Gastrocnemius medialis (tissue), 4 donors: Measurements from ENCODE around the gene CACNB1. TPM values are rescaled to one million over a fixed set of nuclear protein-coding genes. Genes with fewer than 3 reads are reported as not detected.

Experiments
- ATAC-seq, 2 donors: fragments of 150-250 bp; one replicate each; pipeline ENCODE4 v1.9.1; 2016
- DNase-seq, 2 donors: peaks; one replicate each; pipeline ENCODE4 v3.0.0-alpha.2; 2019
- H3K27ac ChIP-seq, 4 donors: fragments of 200-600 bp; sonication (generic); 1 replicate in 1 of 4; 2 replicates in 3 of 4; pipeline ENCODE4 v1.5.1; 2016 to 2018; ENCODE audit warnings: mild to moderate bottlenecking in 2 of 4, moderate library complexity in 1 of 4
- H3K27me3 ChIP-seq, 3 donors: fragments of 200-600 bp; sonication (generic) in 2 of 3; 1 replicate in 1 of 3; 2 replicates in 2 of 3; pipeline versions ENCODE4 v1.5.1 to v1.6.0; 2016 to 2019; ENCODE audit warnings: mild to moderate bottlenecking in 1 of 3, moderate library complexity in 1 of 3
- H3K36me3 ChIP-seq, 2 donors: fragments of 200-600 bp; sonication (generic) in 1 of 2; one replicate each; pipeline ENCODE4 v1.5.1; 2017 to 2018
- H3K4me1 ChIP-seq, 2 donors: fragments of 200-600 bp; sonication (generic) in 1 of 2; one replicate each; pipeline ENCODE4 v1.5.1; 2016 to 2017; ENCODE audit warnings: mild to moderate bottlenecking in 2 of 2
- H3K4me3 ChIP-seq, 4 donors: fragments of 200-600 bp; sonication (generic) in 3 of 4; 1 replicate in 1 of 4; 2 replicates in 3 of 4; pipeline ENCODE4 v1.5.1; 2016 to 2019; ENCODE audit warnings: mild to moderate bottlenecking in 2 of 4
- H3K9me3 ChIP-seq, 3 donors: fragments of 200-600 bp; sonication (generic) in 2 of 3; 1 replicate in 1 of 3; 2 replicates in 2 of 3; pipeline ENCODE4 v1.5.1; 2016 to 2019
- CTCF ChIP-seq, 5 experiments: fragments of 450-650 bp in 3 of 5; fragments of 200-600 bp in 2 of 5; sonication (generic) in 2 of 5; IDR thresholded peaks in 4 of 5; conservative IDR thresholded peaks in 1 of 5; 1 replicate in 4 of 5; 2 replicates in 1 of 5; pipeline ENCODE4 v1.5.1; 2016 to 2019; ENCODE audit warnings: antibody characterized with exemption in 5 of 5, mild to moderate bottlenecking in 3 of 5, moderate library complexity in 3 of 5
- POLR2A ChIP-seq, 2 donors: fragments of 450-650 bp; IDR thresholded peaks; one replicate each; pipeline ENCODE4 v1.6.1; 2017; ENCODE audit warnings: antibody characterized with exemption in 2 of 2, mild to moderate bottlenecking in 2 of 2, moderate library complexity in 2 of 2
- in situ Hi-C, 4 donors: fragments of 200-750 bp; cut with MboI; loops; one replicate each; pipeline versions ENCODE4 v1.15.0 to v1.8.0; 2017; ENCODE audit warnings: low sequenced_read_pairs in 4 of 4
- intact Hi-C: fragments of 100-400 bp; cut with DNase I; formaldehyde crosslinking; loops from one replicate; pipeline ENCODE4 v1.15.1; 2023; ENCODE audit warnings: low total_unique reads
- total RNA-seq, 4 donors: library from RNA; depleted of rRNA; stranded (reverse); fragments of >200 nt; gene quantifications; one replicate each; pipeline versions ENCODE4 v1.1.0 to v1.2.3, GENCODE V29; 2016

The CACNB1 gene
- total RNA-seq, 4 donors from 2014 or later: 236 to 432 (median 340) TPM

- Histone ChIP-seq H3K27ac (peak overlapping the region in 1 of 4 donors; percentile 43), H3K4me1 (peaks cover 0 to under 1% of the 10 kb centered on the region in 2 donors)
These were observed 57.9 kb downstream of the CACNB1 start for GRCh38 chr17:39139561-39139960.

GRCh38 chr17:39139161-39139511 is 58.3 kb downstream of the CACNB1 start:
- no peaks in the 10 kb centered on the region for H3K9me3 ChIP-seq
- H3K4me3 ChIP-seq: no peak overlapping the region
- in situ Hi-C loops: no loop called here
- DNase-seq (no peak), ATAC-seq (no peak)
- peak overlapping the region in 3 of 4 donors; percentile 9 to 43 (median 37) for H3K27ac ChIP-seq
- H3K4me1 ChIP-seq: no peaks in the 10 kb centered on the region
- no peak for TF ChIP-seq CTCF (IDR thresholded peaks at IDR 0.05 in 4 of 5, conservative IDR thresholded peaks at IDR 0.05 in 1 of 5)
- TF ChIP-seq POLR2A (IDR thresholded peaks at IDR 0.05): no peak
- H3K36me3 ChIP-seq: no peaks in the 10 kb centered on the region
- intact Hi-C loops: no loop called here
- no peaks in the 10 kb centered on the region for H3K27me3 ChIP-seq

More at GRCh38 chr17:39139561-39139960, 57.9 kb downstream of the CACNB1 start:
- in situ Hi-C loops (no loop called here), intact Hi-C loops (no loop called here)
- no peaks in the 10 kb centered on the region for H3K36me3 ChIP-seq
- no peak overlapping the region for H3K4me3 ChIP-seq
- ATAC-seq: no peak
- TF ChIP-seq CTCF (IDR thresholded peaks at IDR 0.05 in 4 of 5, conservative IDR thresholded peaks at IDR 0.05 in 1 of 5) (no peak), POLR2A (IDR thresholded peaks at IDR 0.05) (no peak)
- H3K9me3 ChIP-seq: no peaks in the 10 kb centered on the region
- H3K27me3 ChIP-seq: no peaks in the 10 kb centered on the region
- DNase-seq: no peak

DNA sequence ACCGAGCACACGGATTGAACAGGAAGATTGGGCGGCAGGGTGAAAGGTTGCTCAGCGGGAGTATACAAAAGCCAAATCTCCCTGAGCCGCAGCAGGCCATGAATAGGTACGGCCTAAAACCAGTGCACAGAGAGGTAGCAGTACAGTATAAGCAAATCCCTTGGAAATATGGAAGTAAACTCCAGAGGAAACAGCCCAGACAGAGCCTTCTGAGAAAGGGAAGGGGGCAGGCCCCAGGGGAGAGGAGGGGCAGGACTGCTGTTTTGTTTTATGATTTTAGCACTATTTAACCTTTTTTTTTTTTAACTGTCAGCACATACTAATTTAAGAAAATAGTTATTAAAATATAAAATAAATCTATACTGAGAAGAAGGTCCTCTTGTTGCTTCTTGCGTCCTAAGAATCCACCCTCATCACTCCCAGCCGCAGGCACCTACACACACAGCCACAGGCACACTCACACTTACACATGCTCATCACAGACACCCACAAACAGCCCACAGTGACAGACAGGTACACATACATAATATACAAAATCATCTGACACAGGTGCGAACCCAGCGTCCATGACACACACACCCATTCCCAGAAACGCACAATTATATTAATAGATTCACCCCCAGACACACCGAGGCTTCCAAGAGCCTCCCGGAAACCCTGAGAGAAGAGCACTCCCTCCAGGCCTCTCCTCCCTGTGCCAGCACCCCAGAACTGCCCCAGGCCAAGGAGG is 58.9 kb downstream of the CACNB1 start:
- Histone ChIP-seq H3K4me1 (no peaks in the 10 kb centered on the region), H3K36me3 (no peaks in the 10 kb centered on the region), H3K27me3 (no peaks in the 10 kb centered on the region), H3K9me3 (no peaks in the 10 kb centered on the region), H3K4me3 (no peak overlapping the region), H3K27ac (peak overlapping the region in 3 of 4 donors; percentile 37 to 44 (median 43))
- ATAC-seq: no peak
- DNase-seq: no peak
- TF ChIP-seq POLR2A (IDR thresholded peaks at IDR 0.05) (no peak), CTCF (IDR thresholded peaks at IDR 0.05 in 4 of 5, conservative IDR thresholded peaks at IDR 0.05 in 1 of 5) (no peak)
- in situ Hi-C loops: no loop called here
- intact Hi-C loops: no loop called here

DNA sequence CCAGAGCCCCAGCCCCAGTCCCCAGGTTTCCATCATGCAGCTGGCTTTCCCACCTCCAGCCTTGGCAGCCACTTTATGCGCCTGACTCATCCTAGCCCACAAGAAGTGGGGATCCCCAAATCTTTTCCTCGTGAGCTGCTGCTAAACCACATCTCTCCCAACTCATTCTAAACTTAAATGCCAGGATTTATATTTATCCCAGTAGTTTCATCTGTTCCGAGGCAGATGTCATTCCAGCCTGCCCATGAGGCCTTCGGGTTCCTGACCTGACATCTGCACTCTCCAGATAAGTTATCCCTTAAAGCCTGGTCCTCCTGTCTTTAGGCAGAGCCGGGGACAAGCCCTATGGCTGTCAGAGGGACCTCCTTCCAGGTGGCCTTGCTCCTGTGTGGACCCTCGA is 62.6 kb downstream of the CACNB1 start:
- Histone ChIP-seq H3K27me3 (no peaks in the 10 kb centered on the region), H3K9me3 (no peaks in the 10 kb centered on the region), H3K27ac (no peak overlapping the region), H3K4me3 (no peak overlapping the region), H3K36me3 (no peaks in the 10 kb centered on the region), H3K4me1 (no peaks in the 10 kb centered on the region)
- no peak for ATAC-seq
- DNase-seq: no peak
- TF ChIP-seq CTCF (IDR thresholded peaks at IDR 0.05 in 4 of 5, conservative IDR thresholded peaks at IDR 0.05 in 1 of 5) (no peak), POLR2A (IDR thresholded peaks at IDR 0.05) (no peak)
- intact Hi-C loops: no loop called here
- in situ Hi-C loops: no loop called here
